Neural crest cell (in vitro differentiated cells): Measurements from ENCODE around the gene SPATA13. TPM values are rescaled to one million over a fixed set of nuclear protein-coding genes. Genes with fewer than 3 reads are reported as not detected.

Source experiments
- DNase-seq: peaks from one replicate; pipeline ENCODE4 v3.0.0; 2021; ENCODE audit warnings: low read depth, mixed read lengths, low spot score
- H3K27ac Mint-ChIP-seq: one replicate; pipeline ENCODE4 v1.8.0; 2021; ENCODE audit warnings: mild to moderate bottlenecking, mixed read lengths; ENCODE audit not compliant: unreplicated experiment
- H3K27me3 Mint-ChIP-seq: 2 replicates; pipeline ENCODE4 v1.8.0; 2021; ENCODE audit warnings: low read depth, mild to moderate bottlenecking, mixed read lengths
- H3K36me3 Mint-ChIP-seq: 2 replicates; pipeline ENCODE4 v1.8.0; 2021; ENCODE audit warnings: low read depth, mild to moderate bottlenecking, mixed read lengths
- H3K4me1 Mint-ChIP-seq: 2 replicates; pipeline ENCODE4 v1.8.0; 2021; ENCODE audit warnings: mixed read lengths
- H3K4me3 Mint-ChIP-seq: one replicate; pipeline ENCODE4 v1.8.0; 2021; ENCODE audit warnings: mild to moderate bottlenecking, mixed read lengths
- H3K9me3 Mint-ChIP-seq: 2 replicates; pipeline ENCODE4 v1.8.0; 2021; ENCODE audit warnings: mixed read lengths
- total RNA-seq: library from RNA; stranded (reverse); gene quantifications from 2 replicates; pipeline ENCODE4 v1.2.1, GENCODE V29; 2021
- TF ChIP-seq, protein P1 (sequence below): fragments of 200-600 bp; sonication (generic); conservative IDR thresholded peaks from 2 replicates; pipeline ENCODE4 v1.5.0; 2021; ENCODE audit warnings: antibody characterized with exemption, mild to moderate bottlenecking

Gene SPATA13
- total RNA-seq, 1 donor from 2014 or later, result 45.8 TPM

DNA sequence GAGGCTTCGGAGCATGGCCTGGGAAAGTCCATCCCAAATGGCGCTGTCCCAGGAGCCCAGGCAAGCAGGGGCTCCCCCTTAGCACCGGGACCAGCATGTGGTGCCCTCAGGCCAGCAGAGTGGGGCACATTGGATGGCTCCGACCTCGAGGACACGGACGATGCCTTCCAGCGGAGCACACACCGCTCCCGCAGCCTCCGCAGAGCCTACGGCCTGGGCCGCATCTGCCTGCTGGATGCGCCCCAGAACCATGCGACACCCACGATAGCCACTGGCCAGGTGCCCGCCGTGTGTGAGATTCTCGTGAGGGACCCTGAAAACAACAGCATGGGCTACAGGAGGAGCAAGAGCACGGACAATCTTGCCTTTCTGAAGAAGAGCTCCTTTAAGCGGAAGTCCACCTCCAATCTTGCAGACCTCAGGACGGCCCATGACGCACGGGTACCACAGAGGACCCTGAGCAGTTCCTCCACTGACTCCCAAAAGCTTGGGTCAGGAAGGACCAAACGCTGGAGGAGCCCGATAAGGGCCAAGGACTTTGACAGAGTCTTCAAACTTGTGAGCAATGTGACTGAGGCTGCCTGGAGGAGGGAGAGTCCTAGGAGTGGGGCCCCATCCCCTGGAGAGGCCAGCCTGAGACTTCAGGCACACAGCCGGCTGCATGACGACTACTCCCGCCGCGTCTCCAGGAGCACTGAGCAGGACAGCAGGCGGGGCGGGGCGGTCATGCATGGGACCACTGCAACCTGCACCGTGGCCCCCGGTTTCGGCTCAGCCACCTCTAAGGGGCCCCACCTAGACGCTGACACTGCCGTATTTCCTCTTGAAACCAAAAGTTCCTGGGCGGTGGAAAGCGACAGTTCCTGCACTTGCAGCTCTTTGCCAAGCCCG is 63.1 kb downstream of the SPATA13 start:
- Mint-ChIP-seq H3K9me3 (no peaks in the 10 kb centered on the region), H3K36me3 (peaks cover 3% of the 10 kb centered on the region), H3K27ac (no peak overlapping the region), H3K4me1 (peaks cover 32% of the 10 kb centered on the region), H3K4me3 (no peak overlapping the region), H3K27me3 (no peaks in the 10 kb centered on the region)
- DNase-seq, result no peak
- TF ChIP-seq, protein P1, sequence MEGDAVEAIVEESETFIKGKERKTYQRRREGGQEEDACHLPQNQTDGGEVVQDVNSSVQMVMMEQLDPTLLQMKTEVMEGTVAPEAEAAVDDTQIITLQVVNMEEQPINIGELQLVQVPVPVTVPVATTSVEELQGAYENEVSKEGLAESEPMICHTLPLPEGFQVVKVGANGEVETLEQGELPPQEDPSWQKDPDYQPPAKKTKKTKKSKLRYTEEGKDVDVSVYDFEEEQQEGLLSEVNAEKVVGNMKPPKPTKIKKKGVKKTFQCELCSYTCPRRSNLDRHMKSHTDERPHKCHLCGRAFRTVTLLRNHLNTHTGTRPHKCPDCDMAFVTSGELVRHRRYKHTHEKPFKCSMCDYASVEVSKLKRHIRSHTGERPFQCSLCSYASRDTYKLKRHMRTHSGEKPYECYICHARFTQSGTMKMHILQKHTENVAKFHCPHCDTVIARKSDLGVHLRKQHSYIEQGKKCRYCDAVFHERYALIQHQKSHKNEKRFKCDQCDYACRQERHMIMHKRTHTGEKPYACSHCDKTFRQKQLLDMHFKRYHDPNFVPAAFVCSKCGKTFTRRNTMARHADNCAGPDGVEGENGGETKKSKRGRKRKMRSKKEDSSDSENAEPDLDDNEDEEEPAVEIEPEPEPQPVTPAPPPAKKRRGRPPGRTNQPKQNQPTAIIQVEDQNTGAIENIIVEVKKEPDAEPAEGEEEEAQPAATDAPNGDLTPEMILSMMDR, result no peak

- TF ChIP-seq, protein P1, result no peak
- no peak overlapping the region for H3K4me3 Mint-ChIP-seq
- H3K27me3 Mint-ChIP-seq, result no peaks in the 10 kb centered on the region
- DNase-seq, result no peak
- H3K27ac Mint-ChIP-seq, result no peak overlapping the region
- peaks cover 3% of the 10 kb centered on the region for H3K36me3 Mint-ChIP-seq
- peaks cover 25% of the 10 kb centered on the region for H3K4me1 Mint-ChIP-seq
- no peaks in the 10 kb centered on the region for H3K9me3 Mint-ChIP-seq
Observed at GRCh38 chr13:24224232-24224680, 63.7 kb downstream of the SPATA13 start.

DNA sequence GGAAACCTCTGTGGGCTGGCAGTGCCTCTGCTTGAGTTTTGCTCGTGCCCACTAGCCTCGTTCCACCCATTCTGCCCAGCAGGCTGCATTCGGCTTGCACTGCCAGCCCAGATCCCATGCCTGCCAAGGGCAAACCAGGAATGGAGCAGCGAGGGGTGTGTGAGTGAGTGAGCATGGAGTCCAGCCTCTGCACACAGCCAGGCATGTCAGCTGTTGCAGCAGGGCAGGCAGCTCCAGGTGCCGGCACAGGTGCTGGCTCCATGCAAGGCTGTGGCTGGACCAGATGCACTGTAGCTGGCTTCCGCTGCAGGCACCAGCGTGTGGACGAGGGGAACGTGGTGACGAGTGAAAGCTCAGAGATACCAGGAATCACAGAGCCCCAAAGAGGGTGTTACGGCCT is 64.5 kb downstream of the SPATA13 start:
- Mint-ChIP-seq H3K4me3 (no peak overlapping the region), H3K9me3 (no peaks in the 10 kb centered on the region), H3K27ac (no peak overlapping the region), H3K36me3 (peaks cover 3% of the 10 kb centered on the region), H3K4me1 (peaks cover 22% of the 10 kb centered on the region), H3K27me3 (no peaks in the 10 kb centered on the region)
- DNase-seq, result no peak
- TF ChIP-seq, protein P1, result no peak

DNA sequence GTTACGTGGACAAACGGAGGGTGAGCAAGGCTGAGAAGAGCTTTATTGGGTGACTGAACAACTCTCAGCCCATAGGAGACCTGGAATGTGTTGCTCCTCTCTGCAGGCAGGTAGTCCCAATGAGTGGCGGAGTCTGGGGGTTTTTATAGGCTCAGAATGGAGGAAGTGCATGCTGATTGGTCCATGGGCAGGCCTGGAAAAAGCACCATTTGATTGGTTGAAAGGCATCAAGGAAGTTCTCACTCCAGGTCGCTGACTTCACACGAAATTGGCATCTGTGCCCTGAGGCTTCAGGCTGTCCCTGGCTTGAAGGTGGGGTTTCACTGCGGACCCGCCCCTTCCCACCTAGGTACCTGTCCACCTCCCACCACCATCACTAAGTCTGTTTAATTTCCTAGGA is 65.4 kb downstream of the SPATA13 start:
- DNase-seq, result no peak
- Mint-ChIP-seq H3K4me3 (no peak overlapping the region), H3K27me3 (no peaks in the 10 kb centered on the region), H3K36me3 (peaks cover 3% of the 10 kb centered on the region), H3K4me1 (peaks cover 21% of the 10 kb centered on the region), H3K9me3 (no peaks in the 10 kb centered on the region), H3K27ac (no peak overlapping the region)
- TF ChIP-seq, protein P1, result no peak

DNA sequence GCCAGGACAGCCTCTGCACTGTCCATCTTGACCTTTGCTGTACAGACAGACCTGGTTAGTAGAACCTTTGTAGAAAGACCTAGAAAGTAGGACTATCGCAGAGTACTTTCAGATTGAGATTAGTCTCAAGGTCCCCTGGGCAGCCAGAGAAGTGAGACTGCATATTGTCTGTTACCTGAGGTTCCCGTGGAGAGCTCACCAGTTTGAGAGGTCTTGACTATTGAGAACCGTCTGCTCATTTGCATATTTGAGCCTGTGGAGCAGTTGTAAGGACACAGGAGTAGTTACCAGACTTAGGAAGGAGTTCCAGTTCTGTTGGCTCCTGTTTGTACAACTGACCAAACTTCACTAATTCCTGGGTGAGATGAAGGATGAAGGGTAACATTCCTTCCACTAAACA is 66.2 kb downstream of the SPATA13 start:
- Mint-ChIP-seq H3K36me3 (no peaks in the 10 kb centered on the region), H3K27ac (no peak overlapping the region), H3K9me3 (no peaks in the 10 kb centered on the region), H3K4me3 (no peak overlapping the region), H3K4me1 (peaks cover 12% of the 10 kb centered on the region), H3K27me3 (no peaks in the 10 kb centered on the region)
- DNase-seq, result no peak
- TF ChIP-seq, protein P1, result no peak
